ENCODE results near the gene GPX2.

DNA sequence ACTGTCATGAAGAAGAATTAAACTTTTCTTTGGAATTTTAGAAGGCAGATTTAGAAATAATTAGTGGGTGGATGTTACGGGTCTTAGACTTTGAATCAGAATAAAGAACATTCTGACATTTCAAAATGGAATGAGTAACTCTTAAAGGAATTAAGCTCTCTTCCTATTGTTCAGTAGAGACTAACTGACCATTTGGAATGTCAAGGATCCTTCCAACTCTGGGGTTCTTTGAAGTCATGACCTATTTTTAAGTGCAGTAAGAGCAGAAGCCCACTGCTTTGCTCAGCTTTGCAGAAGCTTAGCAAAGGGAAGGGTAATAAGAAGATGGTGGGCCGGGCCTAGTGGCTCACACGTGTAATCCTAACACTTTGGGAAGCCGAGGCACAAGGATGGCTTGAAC lies 24.3 kb downstream of the GPX2 start:
- TF ChIP-seq, protein P1, sequence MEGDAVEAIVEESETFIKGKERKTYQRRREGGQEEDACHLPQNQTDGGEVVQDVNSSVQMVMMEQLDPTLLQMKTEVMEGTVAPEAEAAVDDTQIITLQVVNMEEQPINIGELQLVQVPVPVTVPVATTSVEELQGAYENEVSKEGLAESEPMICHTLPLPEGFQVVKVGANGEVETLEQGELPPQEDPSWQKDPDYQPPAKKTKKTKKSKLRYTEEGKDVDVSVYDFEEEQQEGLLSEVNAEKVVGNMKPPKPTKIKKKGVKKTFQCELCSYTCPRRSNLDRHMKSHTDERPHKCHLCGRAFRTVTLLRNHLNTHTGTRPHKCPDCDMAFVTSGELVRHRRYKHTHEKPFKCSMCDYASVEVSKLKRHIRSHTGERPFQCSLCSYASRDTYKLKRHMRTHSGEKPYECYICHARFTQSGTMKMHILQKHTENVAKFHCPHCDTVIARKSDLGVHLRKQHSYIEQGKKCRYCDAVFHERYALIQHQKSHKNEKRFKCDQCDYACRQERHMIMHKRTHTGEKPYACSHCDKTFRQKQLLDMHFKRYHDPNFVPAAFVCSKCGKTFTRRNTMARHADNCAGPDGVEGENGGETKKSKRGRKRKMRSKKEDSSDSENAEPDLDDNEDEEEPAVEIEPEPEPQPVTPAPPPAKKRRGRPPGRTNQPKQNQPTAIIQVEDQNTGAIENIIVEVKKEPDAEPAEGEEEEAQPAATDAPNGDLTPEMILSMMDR (tag by site-specific recombination; IDR thresholded peaks at IDR 0.05), result no peak
- TF ChIP-seq ZNF350 (tag by site-specific recombination; IDR thresholded peaks at IDR 0.05), result no peak
- no peak for TF ChIP-seq PRDM1 (tag by site-specific recombination; IDR thresholded peaks at IDR 0.05)
- TF ChIP-seq BCL11A (tag by site-specific recombination; IDR thresholded peaks at IDR 0.05; ENCODE audit: low read depth), result no peak
- TF ChIP-seq ZNF223 (tag by site-specific recombination; IDR thresholded peaks at IDR 0.05), result no peak
- TF ChIP-seq ZNF785 (tag by site-specific recombination; IDR thresholded peaks at IDR 0.05), result no peak
- no peak for TF ChIP-seq YY1 (tag by site-specific recombination; IDR thresholded peaks at IDR 0.05)
- TF ChIP-seq ZNF621 (tag by site-specific recombination; IDR thresholded peaks at IDR 0.05), result no peak

Data from HEK293 (cell line).